ENCODE data around the gene OR2A5. TPM values are rescaled to one million over a fixed set of nuclear protein-coding genes. Genes with fewer than 3 reads are reported as not detected.
"Not testable (repeated sequence)": the region's sequence is repeated elsewhere in the genome, so short reads cannot be mapped to it uniquely, and the experiment has no call there.

The OR2A5 gene
- total RNA-seq, 1 experiment from 2014 or later, result not detected

- DNase-seq (ENCODE audit: extremely low read depth, low read depth), result no peak
These were observed 15.6 kb upstream of the OR2A5 start for GRCh38 chr7:144032985-144033709.

- no peak for DNase-seq (ENCODE audit: extremely low read depth, low read depth)
These were observed 13.4 kb upstream of the OR2A5 start for GRCh38 chr7:144035385-144035784.

- DNase-seq (ENCODE audit: extremely low read depth, low read depth), result no peak
These were observed 12.4 kb upstream of the OR2A5 start for GRCh38 chr7:144036302-144036885.

GRCh38 chr7:144037414-144038035 lies 11.2 kb upstream of the OR2A5 start:
- DNase-seq (ENCODE audit: extremely low read depth, low read depth), result no peak

- no peak for DNase-seq (ENCODE audit: extremely low read depth, low read depth)
These were observed 9.9 kb upstream of the OR2A5 start for GRCh38 chr7:144038887-144039286.

- DNase-seq (ENCODE audit: extremely low read depth, low read depth), result no peak
These were observed 743 bp downstream of the OR2A5 start for GRCh38 chr7:144049491-144049890.

GRCh38 chr7:144050093-144050492 lies 1.3 kb downstream of the OR2A5 start:
- no peak for DNase-seq (ENCODE audit: extremely low read depth, low read depth)

GRCh38 chr7:144050884-144051283 lies 2.1 kb downstream of the OR2A5 start:
- not testable (repeated sequence) for DNase-seq (ENCODE audit: extremely low read depth, low read depth)

- DNase-seq (ENCODE audit: extremely low read depth, low read depth), result no peak
These were observed 9.2 kb downstream of the OR2A5 start for GRCh38 chr7:144057954-144058353.

- peak; percentile 5 for DNase-seq (ENCODE audit: extremely low read depth, low read depth)
These were observed 15.0 kb downstream of the OR2A5 start for GRCh38 chr7:144063710-144064109.

- no peak for DNase-seq (ENCODE audit: extremely low read depth, low read depth)
These were observed 20.8 kb downstream of the OR2A5 start, which contains the start of gene OR2A25 for GRCh38 chr7:144069511-144069910. Gene OR2A25 (plus strand): TSS chr7:144069811. CDS start chr7:144074220, 4,409 bp downstream.

- DNase-seq (ENCODE audit: extremely low read depth, low read depth), result no peak
These were observed 21.2 kb downstream of the OR2A5 start for GRCh38 chr7:144069953-144070352.

GRCh38 chr7:144074374-144074773 lies 25.6 kb downstream of the OR2A5 start:
- no peak for DNase-seq (ENCODE audit: extremely low read depth, low read depth)

GRCh38 chr7:144085978-144086377 lies 37.2 kb downstream of the OR2A5 start, which contains the start of gene OR2A12:
Gene OR2A12 (plus strand): TSS chr7:144086278. CDS start chr7:144095108, 8,830 bp downstream.
- DNase-seq (ENCODE audit: extremely low read depth, low read depth), result no peak

- no peak for DNase-seq (ENCODE audit: extremely low read depth, low read depth)
These were observed 38.0 kb downstream of the OR2A5 start for GRCh38 chr7:144086730-144087129.

- DNase-seq (ENCODE audit: extremely low read depth, low read depth), result no peak
These were observed 38.5 kb downstream of the OR2A5 start for GRCh38 chr7:144087230-144087629.

GRCh38 chr7:144090667-144091066 lies 41.9 kb downstream of the OR2A5 start:
- DNase-seq (ENCODE audit: extremely low read depth, low read depth), result no peak

- no peak for DNase-seq (ENCODE audit: extremely low read depth, low read depth)
These were observed 50.0 kb downstream of the OR2A5 start for GRCh38 chr7:144098776-144099175.

- no peak for DNase-seq (ENCODE audit: extremely low read depth, low read depth)
These were observed 51.9 kb downstream of the OR2A5 start for GRCh38 chr7:144100607-144101006.

- no peak for DNase-seq (ENCODE audit: extremely low read depth, low read depth)
These were observed 53.3 kb downstream of the OR2A5 start for GRCh38 chr7:144102041-144102440.

- DNase-seq (ENCODE audit: extremely low read depth, low read depth), result no peak
These were observed 56.5 kb downstream of the OR2A5 start for GRCh38 chr7:144105211-144105610.
